GM23338 (cell line): ENCODE results near the gene PCNX3. TPM values are rescaled to one million over a fixed set of nuclear protein-coding genes. Genes with fewer than 3 reads are reported as not detected.

ENCODE experiments used
- ATAC-seq: fragments of 200-7000 bp; cut with Tn5 transposase; 3 replicates; pipeline ENCODE4 v1.9.1; 2020
- DNase-seq: peaks from one replicate; pipeline ENCODE4 v3.0.0-alpha.2; 2015; ENCODE audit warnings: low spot score
- H2AFZ ChIP-seq: fragments of 200-600 bp; sonication (generic); 2 replicates; pipeline ENCODE4 v1.8.0; 2016; ENCODE audit warnings: antibody characterized with exemption, mild to moderate bottlenecking, moderate library complexity
- H3F3A ChIP-seq: fragments of 200-600 bp; sonication (generic); replicated peaks from 2 replicates; pipeline ENCODE4 v1.8.0; 2017; ENCODE audit warnings: antibody characterized with exemption, mixed run types, low read depth
- H3K27ac ChIP-seq: fragments of 200-600 bp; sonication (generic); 2 replicates; pipeline ENCODE4 v1.6.1; 2016; ENCODE audit warnings: low read depth
- H3K27me3 ChIP-seq: fragments of 200-600 bp; sonication (generic); 2 replicates; pipeline ENCODE4 v1.8.0; 2016; ENCODE audit warnings: mild to moderate bottlenecking, mixed run types, moderate library complexity; ENCODE audit not compliant: insufficient read depth
- H3K36me3 ChIP-seq: fragments of 200-600 bp; sonication (generic); 2 replicates; pipeline ENCODE4 v1.8.0; 2016; ENCODE audit warnings: mild to moderate bottlenecking; ENCODE audit not compliant: insufficient read depth
- H3K4me1 ChIP-seq: fragments of 200-600 bp; sonication (generic); 2 replicates; pipeline ENCODE4 v1.8.0; 2016; ENCODE audit warnings: mild to moderate bottlenecking, moderate library complexity; ENCODE audit not compliant: insufficient read depth
- H3K4me2 ChIP-seq: fragments of 200-600 bp; sonication (generic); 2 replicates; pipeline ENCODE4 v1.7.1; 2017; ENCODE audit warnings: mixed run types
- H3K4me3 ChIP-seq: fragments of 200-600 bp; sonication (generic); 2 replicates; pipeline ENCODE4 v1.6.1; 2016; ENCODE audit warnings: mixed run types
- H3K79me2 ChIP-seq: fragments of 200-600 bp; sonication (generic); replicated peaks from 2 replicates; pipeline ENCODE4 v1.8.0; 2017; ENCODE audit warnings: mild to moderate bottlenecking; ENCODE audit not compliant: insufficient read depth
- H3K9me2 ChIP-seq: fragments of 200-600 bp; sonication (generic); 2 replicates; pipeline ENCODE4 v1.8.0; 2017; ENCODE audit not compliant: insufficient read depth
- H4K20me1 ChIP-seq: fragments of 200-600 bp; sonication (generic); replicated peaks from 2 replicates; pipeline ENCODE4 v1.8.0; 2017; ENCODE audit warnings: mild to moderate bottlenecking; ENCODE audit not compliant: insufficient read depth
- H3K27ac Mint-ChIP-seq: 2 replicates; pipeline ENCODE4 v1.8.0; 2020; ENCODE audit warnings: inconsistent platforms, mild to moderate bottlenecking, moderate library complexity, mixed read lengths
- H3K27me3 Mint-ChIP-seq: 3 replicates; pipeline ENCODE4 v1.8.0; 2022; ENCODE audit warnings: low read depth, mild to moderate bottlenecking, moderate library complexity, mixed read lengths, inconsistent platforms; ENCODE audit not compliant: insufficient read depth, poor library complexity
- H3K36me3 Mint-ChIP-seq: 3 replicates; pipeline ENCODE4 v1.8.0; 2021; ENCODE audit warnings: low read depth, mild to moderate bottlenecking, inconsistent platforms, moderate library complexity, mixed read lengths
- H3K4me1 Mint-ChIP-seq: 3 replicates; pipeline ENCODE4 v1.8.0; 2020; ENCODE audit warnings: mild to moderate bottlenecking, inconsistent platforms, mixed read lengths
- H3K4me3 Mint-ChIP-seq: 3 replicates; pipeline ENCODE4 v1.8.0; 2021; ENCODE audit warnings: moderate library complexity, mild to moderate bottlenecking, inconsistent platforms, mixed read lengths
- H3K9me3 Mint-ChIP-seq: 3 replicates; pipeline ENCODE4 v1.8.0; 2020; ENCODE audit warnings: moderate library complexity, mild to moderate bottlenecking, inconsistent platforms, mixed read lengths
- CREB1 ChIP-seq: fragments of 250-450 bp; sonication (Bioruptor Pico); IDR thresholded peaks from 2 replicates; pipeline ENCODE4 v1.5.0; 2020; ENCODE audit warnings: low read depth, mild to moderate bottlenecking, moderate library complexity
- EZH2 ChIP-seq: fragments of 200-600 bp; sonication (generic); IDR thresholded peaks from one replicate; pipeline ENCODE4 v1.8.0; 2017; ENCODE audit warnings: antibody characterized with exemption, mild to moderate bottlenecking, low read depth; ENCODE audit not compliant: unreplicated experiment
- EZH2phosphoT487 ChIP-seq: fragments of 200-600 bp; sonication (generic); IDR thresholded peaks from one replicate; pipeline ENCODE4 v1.8.1; 2018; ENCODE audit warnings: antibody characterized with exemption; ENCODE audit not compliant: unreplicated experiment
- JUNB ChIP-seq: IDR thresholded peaks from one replicate; pipeline ENCODE4 v1.6.1; 2016; ENCODE audit warnings: antibody characterized with exemption; ENCODE audit not compliant: unreplicated experiment
- NANOG ChIP-seq: IDR thresholded peaks from 2 replicates; pipeline ENCODE4 v1.6.1; 2016; ENCODE audit warnings: antibody characterized with exemption, borderline replicate concordance
- STAT1 ChIP-seq: IDR thresholded peaks from one replicate; pipeline ENCODE4 v1.6.1; 2016; ENCODE audit warnings: antibody characterized with exemption; ENCODE audit not compliant: unreplicated experiment
- ZNF114 ChIP-seq: fragments of 250-450 bp; sonication (Bioruptor Pico); IDR thresholded peaks from 2 replicates; pipeline ENCODE4 v1.5.0; 2020; ENCODE audit warnings: mild to moderate bottlenecking, moderate library complexity
- ZNF331 ChIP-seq: fragments of 250-450 bp; sonication (Bioruptor Pico); IDR thresholded peaks from 2 replicates; pipeline ENCODE4 v1.5.0; 2020; ENCODE audit warnings: low read depth, mild to moderate bottlenecking, moderate library complexity
- polyA plus RNA-seq: library from polyadenylated mRNA; unstranded; fragments of >200 nt; fragmentation: Nextera tagmentation; extraction: Ambion mirVana; gene quantifications from 2 replicates; pipeline ENCODE4 v1.2.1, GENCODE V29; 2016
- total RNA-seq: library from RNA; depleted of rRNA; stranded (reverse); fragments of >200 nt; shearing (Covaris generic); gene quantifications from 2 replicates; pipeline ENCODE4 v1.2.3, GENCODE V29; 2014
- TF ChIP-seq, protein P1 (sequence below): IDR thresholded peaks from one replicate; pipeline ENCODE4 v1.6.1; 2018; ENCODE audit warnings: antibody characterized with exemption; ENCODE audit not compliant: unreplicated experiment
- TF ChIP-seq, protein P2 (sequence below), 2 experiments: fragments of 200-600 bp in 1 of 2; sonication (generic) in 1 of 2; conservative IDR thresholded peaks; 2 replicates each; pipeline versions ENCODE4 v1.5.1 to v1.6.1; 2016 to 2017; ENCODE audit warnings: antibody characterized with exemption in 2 of 2, low read depth in 2 of 2, mild to moderate bottlenecking in 2 of 2, moderate library complexity in 1 of 2
- TF ChIP-seq, protein P3 (sequence below): fragments of 250-450 bp; sonication (Bioruptor Pico); IDR thresholded peaks from 2 replicates; pipeline ENCODE4 v1.5.0; 2020; ENCODE audit warnings: mild to moderate bottlenecking, moderate library complexity
- TF ChIP-seq, protein P4 (sequence below): IDR thresholded peaks from 2 replicates; pipeline ENCODE4 v1.6.1; 2016; ENCODE audit warnings: antibody characterized with exemption

The PCNX3 gene
- total and polyA plus RNA-seq, 2 experiments from 2014 or later = 8.7 to 52.2 TPM

DNA sequence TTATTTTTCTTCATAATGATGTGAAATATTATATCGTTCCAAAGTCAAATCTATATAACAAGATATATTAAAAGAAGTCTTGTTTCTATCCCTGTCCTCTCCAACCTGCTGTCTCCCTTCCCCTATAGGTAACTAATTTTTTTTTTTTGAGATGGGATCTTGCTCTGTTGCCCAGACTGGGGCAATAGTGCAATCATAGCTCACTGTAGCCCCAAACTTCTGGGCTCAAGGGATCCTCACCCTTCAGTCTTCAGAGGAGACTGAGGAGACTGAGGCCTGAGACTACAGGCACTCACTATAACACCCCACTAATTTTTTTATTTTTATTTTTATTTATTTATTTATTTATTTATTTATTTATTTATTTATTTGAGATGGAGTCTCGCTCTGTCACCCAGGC, 57.4 kb downstream of the PCNX3 start:
- no peaks in the 10 kb centered on the region for H3K9me2 ChIP-seq
- H3K4me2 ChIP-seq = no peak overlapping the region
- Mint-ChIP-seq H3K9me3 (no peaks in the 10 kb centered on the region), H3K36me3 (no peaks in the 10 kb centered on the region), H3K27me3 (no peaks in the 10 kb centered on the region), H3K4me3 (no peak overlapping the region), H3K4me1 (no peaks in the 10 kb centered on the region), H3K27ac (no peak overlapping the region)
- H3K79me2 ChIP-seq = no peaks in the 10 kb centered on the region
- no peaks in the 10 kb centered on the region for H3F3A ChIP-seq
- H3K4me1 ChIP-seq = no peaks in the 10 kb centered on the region
- H3K36me3 ChIP-seq = no peaks in the 10 kb centered on the region
- TF ChIP-seq, protein P1, sequence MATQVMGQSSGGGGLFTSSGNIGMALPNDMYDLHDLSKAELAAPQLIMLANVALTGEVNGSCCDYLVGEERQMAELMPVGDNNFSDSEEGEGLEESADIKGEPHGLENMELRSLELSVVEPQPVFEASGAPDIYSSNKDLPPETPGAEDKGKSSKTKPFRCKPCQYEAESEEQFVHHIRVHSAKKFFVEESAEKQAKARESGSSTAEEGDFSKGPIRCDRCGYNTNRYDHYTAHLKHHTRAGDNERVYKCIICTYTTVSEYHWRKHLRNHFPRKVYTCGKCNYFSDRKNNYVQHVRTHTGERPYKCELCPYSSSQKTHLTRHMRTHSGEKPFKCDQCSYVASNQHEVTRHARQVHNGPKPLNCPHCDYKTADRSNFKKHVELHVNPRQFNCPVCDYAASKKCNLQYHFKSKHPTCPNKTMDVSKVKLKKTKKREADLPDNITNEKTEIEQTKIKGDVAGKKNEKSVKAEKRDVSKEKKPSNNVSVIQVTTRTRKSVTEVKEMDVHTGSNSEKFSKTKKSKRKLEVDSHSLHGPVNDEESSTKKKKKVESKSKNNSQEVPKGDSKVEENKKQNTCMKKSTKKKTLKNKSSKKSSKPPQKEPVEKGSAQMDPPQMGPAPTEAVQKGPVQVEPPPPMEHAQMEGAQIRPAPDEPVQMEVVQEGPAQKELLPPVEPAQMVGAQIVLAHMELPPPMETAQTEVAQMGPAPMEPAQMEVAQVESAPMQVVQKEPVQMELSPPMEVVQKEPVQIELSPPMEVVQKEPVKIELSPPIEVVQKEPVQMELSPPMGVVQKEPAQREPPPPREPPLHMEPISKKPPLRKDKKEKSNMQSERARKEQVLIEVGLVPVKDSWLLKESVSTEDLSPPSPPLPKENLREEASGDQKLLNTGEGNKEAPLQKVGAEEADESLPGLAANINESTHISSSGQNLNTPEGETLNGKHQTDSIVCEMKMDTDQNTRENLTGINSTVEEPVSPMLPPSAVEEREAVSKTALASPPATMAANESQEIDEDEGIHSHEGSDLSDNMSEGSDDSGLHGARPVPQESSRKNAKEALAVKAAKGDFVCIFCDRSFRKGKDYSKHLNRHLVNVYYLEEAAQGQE = no peak
- no peak for TF ChIP-seq ZNF114
- TF ChIP-seq EZH2 = no peak
- no peak for TF ChIP-seq JUNB
- no peak for TF ChIP-seq STAT1
- TF ChIP-seq, protein P2, sequence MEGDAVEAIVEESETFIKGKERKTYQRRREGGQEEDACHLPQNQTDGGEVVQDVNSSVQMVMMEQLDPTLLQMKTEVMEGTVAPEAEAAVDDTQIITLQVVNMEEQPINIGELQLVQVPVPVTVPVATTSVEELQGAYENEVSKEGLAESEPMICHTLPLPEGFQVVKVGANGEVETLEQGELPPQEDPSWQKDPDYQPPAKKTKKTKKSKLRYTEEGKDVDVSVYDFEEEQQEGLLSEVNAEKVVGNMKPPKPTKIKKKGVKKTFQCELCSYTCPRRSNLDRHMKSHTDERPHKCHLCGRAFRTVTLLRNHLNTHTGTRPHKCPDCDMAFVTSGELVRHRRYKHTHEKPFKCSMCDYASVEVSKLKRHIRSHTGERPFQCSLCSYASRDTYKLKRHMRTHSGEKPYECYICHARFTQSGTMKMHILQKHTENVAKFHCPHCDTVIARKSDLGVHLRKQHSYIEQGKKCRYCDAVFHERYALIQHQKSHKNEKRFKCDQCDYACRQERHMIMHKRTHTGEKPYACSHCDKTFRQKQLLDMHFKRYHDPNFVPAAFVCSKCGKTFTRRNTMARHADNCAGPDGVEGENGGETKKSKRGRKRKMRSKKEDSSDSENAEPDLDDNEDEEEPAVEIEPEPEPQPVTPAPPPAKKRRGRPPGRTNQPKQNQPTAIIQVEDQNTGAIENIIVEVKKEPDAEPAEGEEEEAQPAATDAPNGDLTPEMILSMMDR (conservative IDR thresholded peaks at IDR 0.05; ENCODE audit: low read depth in 2 of 2) = no peak
- no peak for TF ChIP-seq NANOG
- TF ChIP-seq EZH2phosphoT487 = no peak
- TF ChIP-seq CREB1 (CRISPR knock-in tag) = no peak
- TF ChIP-seq, protein P3, sequence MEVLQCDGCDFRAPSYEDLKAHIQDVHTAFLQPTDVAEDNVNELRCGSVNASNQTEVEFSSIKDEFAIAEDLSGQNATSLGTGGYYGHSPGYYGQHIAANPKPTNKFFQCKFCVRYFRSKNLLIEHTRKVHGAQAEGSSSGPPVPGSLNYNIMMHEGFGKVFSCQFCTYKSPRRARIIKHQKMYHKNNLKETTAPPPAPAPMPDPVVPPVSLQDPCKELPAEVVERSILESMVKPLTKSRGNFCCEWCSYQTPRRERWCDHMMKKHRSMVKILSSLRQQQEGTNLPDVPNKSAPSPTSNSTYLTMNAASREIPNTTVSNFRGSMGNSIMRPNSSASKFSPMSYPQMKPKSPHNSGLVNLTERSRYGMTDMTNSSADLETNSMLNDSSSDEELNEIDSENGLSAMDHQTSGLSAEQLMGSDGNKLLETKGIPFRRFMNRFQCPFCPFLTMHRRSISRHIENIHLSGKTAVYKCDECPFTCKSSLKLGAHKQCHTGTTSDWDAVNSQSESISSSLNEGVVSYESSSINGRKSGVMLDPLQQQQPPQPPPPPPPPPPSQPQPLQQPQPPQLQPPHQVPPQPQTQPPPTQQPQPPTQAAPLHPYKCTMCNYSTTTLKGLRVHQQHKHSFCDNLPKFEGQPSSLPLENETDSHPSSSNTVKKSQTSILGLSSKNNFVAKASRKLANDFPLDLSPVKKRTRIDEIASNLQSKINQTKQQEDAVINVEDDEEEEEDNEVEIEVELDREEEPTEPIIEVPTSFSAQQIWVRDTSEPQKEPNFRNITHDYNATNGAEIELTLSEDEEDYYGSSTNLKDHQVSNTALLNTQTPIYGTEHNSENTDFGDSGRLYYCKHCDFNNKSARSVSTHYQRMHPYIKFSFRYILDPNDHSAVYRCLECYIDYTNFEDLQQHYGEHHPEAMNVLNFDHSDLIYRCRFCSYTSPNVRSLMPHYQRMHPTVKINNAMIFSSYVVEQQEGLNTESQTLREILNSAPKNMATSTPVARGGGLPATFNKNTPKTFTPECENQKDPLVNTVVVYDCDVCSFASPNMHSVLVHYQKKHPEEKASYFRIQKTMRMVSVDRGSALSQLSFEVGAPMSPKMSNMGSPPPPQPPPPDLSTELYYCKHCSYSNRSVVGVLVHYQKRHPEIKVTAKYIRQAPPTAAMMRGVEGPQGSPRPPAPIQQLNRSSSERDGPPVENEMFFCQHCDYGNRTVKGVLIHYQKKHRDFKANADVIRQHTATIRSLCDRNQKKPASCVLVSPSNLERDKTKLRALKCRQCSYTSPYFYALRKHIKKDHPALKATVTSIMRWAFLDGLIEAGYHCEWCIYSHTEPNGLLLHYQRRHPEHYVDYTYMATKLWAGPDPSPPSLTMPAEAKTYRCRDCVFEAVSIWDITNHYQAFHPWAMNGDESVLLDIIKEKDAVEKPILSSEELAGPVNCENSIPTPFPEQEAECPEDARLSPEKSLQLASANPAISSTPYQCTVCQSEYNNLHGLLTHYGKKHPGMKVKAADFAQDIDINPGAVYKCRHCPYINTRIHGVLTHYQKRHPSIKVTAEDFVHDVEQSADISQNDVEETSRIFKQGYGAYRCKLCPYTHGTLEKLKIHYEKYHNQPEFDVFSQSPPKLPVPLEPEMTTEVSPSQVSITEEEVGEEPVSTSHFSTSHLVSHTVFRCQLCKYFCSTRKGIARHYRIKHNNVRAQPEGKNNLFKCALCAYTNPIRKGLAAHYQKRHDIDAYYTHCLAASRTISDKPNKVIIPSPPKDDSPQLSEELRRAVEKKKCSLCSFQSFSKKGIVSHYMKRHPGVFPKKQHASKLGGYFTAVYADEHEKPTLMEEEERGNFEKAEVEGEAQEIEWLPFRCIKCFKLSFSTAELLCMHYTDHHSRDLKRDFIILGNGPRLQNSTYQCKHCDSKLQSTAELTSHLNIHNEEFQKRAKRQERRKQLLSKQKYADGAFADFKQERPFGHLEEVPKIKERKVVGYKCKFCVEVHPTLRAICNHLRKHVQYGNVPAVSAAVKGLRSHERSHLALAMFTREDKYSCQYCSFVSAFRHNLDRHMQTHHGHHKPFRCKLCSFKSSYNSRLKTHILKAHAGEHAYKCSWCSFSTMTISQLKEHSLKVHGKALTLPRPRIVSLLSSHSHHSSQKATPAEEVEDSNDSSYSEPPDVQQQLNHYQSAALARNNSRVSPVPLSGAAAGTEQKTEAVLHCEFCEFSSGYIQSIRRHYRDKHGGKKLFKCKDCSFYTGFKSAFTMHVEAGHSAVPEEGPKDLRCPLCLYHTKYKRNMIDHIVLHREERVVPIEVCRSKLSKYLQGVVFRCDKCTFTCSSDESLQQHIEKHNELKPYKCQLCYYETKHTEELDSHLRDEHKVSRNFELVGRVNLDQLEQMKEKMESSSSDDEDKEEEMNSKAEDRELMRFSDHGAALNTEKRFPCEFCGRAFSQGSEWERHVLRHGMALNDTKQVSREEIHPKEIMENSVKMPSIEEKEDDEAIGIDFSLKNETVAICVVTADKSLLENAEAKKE (CRISPR knock-in tag) = no peak
- TF ChIP-seq ZNF331 (CRISPR knock-in tag) = no peak
- TF ChIP-seq, protein P4, sequence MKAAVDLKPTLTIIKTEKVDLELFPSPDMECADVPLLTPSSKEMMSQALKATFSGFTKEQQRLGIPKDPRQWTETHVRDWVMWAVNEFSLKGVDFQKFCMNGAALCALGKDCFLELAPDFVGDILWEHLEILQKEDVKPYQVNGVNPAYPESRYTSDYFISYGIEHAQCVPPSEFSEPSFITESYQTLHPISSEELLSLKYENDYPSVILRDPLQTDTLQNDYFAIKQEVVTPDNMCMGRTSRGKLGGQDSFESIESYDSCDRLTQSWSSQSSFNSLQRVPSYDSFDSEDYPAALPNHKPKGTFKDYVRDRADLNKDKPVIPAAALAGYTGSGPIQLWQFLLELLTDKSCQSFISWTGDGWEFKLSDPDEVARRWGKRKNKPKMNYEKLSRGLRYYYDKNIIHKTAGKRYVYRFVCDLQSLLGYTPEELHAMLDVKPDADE = no peak
- no peak for ATAC-seq
- no peaks in the 10 kb centered on the region for H3K27me3 ChIP-seq
- no peaks in the 10 kb centered on the region for H4K20me1 ChIP-seq
- DNase-seq = no peak
- no peak overlapping the region for H3K27ac ChIP-seq
- H3K4me3 ChIP-seq = no peak overlapping the region
- no peak overlapping the region for H2AFZ ChIP-seq
